Activated CD4-positive, alpha-beta T cell treated with anti-CD3 and anti-CD28 coated beads for 4 hours (primary cell): Measurements from ENCODE around the gene IP6K1.

ENCODE experiments used
- DNase-seq, 2 donors: peaks; one replicate each; pipeline ENCODE4 v3.0.0-alpha.2; 2020

IP6K1 gene

DNA sequence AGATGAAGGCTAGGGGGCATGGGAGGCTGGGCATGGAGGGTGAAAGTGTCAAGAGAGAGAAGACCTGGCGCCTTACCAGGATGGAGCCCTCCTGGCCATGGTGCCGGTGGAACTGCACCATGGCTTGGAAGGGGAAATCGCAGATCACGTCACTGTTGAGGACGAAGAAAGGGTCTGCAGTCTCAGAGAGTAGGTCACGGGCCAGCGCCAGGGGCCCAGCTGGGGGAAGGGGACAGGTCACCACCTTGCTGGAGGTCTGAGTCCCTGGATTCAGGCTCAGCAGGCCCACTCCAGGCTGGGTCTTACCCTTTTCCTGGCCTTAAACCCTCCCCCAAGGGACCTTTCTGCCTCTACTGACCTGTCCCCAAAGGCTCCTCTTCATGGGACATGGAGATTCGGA, 63.4 kb downstream of the IP6K1 start:
- DNase-seq = no peak

DNA sequence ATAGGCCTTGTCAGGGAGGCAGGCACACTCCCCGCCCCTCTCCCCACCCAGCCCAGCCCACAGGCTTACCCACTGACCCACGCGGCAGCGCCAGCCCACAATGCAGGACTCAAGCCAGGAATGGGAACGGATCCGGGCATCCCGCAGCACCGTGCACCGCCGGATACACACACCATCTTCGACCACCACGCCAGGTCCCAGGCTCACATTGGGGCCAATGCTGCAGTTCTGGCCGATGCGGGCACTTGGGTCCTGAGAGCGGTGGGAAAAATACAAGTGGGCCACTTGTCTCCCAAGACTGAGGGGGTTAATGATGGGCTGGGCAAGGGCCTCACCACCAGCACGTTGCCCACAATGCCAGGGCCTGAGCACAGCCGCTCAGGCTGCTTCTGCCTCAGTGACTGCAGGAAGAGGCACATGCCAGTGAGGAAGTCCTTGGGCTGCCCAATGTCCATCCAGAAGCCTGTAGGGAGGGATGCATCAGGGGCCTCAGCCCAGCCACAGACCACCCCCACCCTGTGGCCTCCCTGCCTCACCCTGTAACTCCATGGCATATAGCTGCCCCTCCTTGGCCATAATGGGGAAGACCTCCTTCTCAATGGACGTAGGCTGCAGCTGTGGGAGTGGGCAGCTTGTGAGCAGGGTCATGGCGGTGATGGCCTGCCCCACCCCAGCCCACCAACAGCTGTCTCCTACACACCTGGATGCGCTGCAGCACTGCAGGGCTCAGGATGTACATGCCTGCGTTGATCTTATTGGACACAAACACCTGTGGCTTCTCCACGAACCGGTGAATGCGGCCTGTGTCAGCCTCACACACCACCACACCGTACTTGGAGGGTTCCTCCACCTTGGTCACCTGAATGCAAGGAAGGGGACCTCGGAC, 64.2 kb downstream of the IP6K1 start:
- no peak for DNase-seq

DNA sequence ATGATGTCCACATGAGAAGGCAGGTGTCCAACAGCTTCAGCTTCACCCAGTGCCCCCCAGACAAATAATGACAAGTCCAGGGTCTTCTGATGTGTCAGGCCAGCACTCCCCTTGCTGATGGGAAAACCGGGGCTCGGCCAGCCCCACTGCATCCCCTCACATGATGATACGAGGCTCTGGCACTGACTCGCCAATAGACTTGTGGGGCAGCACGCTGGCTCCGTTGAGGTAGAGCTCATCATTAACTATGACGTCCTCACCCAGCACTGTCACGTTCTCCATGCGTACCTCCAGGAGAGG, 64.8 kb downstream of the IP6K1 start:
- DNase-seq = no peak

DNA sequence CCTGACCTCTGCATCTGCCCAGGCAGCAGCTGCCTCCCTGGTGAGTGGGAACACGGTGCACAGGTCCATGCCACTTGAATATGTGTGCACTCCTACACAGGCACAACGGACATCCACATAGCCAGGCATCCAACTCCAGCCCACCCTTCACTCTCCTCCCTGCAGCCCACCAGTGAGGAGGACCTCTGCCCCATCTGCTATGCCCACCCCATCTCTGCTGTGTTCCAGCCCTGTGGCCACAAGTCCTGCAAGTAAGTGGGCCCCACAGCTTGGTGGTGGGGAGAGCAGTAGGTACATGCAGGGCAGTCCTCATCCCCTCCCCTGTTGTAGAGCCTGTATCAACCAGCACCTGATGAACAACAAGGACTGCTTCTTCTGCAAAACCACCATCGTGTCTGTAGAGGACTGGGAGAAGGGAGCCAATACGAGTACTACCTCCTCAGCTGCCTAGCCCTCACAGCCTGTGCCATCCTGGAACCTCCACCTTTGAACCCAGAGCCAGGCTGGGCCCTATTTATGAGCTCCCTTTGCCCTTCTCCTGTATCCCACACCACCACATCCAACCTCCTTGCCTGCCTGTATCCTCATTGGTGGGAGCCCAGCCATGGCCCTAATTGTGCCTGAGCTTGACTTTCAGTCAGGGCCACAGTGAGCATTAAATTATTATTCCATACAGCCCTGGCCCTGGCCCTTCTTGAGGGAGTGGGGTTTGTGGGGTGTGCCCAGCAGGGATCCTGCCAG, 65.3 kb downstream of the IP6K1 start:
- no peak for DNase-seq

DNA sequence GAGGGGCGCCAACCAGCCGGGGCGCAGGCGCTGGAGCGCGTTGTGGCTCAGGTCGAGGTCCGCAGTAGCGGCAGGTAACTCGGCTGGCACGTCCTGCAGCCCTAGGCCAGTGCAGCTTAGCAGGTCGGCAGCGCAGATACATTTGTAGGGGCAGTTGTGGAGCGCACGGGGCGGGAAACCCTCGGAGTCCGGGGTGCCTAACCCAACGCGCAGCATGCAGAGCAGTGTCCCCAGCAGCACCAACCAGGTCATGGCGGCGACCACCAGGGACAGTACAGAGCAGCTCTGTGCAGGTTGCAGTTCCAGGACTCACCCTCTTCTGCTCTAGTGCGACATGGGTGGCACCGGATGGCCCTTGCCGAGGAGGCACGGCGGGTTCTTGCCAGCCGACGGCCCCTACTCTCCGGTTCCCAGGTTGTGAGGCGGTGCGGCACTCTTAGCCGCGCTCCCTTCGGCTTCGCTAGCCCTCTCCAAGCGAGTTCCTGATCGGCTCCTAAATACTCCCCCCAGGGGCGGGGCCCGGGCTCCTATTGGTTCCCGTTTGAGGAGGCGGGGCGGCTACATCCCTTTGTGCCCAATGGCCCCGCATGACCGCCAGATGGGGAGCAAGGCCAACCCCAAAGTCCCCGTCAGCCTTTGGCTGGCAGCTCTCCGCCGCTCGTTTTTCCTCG, 67.0 kb downstream of the IP6K1 start, which contains the start of gene AMIGO3:
Gene AMIGO3, minus strand, starts transcription at position 471 of the 671 bp plus-strand sequence. Its CDS starts 219 bp downstream, at position 252.
- peak; percentile 88 for DNase-seq

DNA sequence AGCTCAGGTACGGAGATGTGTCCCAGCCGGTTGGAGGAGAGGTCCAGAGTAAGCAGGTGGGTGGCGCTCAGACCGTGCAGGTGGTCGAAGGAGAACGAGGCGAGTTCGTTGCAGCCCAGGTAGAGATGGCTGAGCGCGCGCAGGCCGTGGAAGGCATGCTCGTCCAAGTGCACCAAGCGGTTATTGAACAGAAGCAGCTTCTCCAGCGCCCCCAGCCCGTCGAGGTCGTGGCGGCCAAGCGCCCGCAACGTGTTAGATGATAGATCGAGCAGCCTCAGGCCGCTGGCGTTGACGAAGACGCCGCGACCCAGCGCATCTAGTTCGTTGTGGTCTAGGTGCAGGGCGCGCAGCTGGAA, 67.5 kb downstream of the IP6K1 start:
- no peak for DNase-seq

- no peak for DNase-seq
Observed at GRCh38 chr3:49717959-49718857, 68.1 kb downstream of the IP6K1 start.

DNA sequence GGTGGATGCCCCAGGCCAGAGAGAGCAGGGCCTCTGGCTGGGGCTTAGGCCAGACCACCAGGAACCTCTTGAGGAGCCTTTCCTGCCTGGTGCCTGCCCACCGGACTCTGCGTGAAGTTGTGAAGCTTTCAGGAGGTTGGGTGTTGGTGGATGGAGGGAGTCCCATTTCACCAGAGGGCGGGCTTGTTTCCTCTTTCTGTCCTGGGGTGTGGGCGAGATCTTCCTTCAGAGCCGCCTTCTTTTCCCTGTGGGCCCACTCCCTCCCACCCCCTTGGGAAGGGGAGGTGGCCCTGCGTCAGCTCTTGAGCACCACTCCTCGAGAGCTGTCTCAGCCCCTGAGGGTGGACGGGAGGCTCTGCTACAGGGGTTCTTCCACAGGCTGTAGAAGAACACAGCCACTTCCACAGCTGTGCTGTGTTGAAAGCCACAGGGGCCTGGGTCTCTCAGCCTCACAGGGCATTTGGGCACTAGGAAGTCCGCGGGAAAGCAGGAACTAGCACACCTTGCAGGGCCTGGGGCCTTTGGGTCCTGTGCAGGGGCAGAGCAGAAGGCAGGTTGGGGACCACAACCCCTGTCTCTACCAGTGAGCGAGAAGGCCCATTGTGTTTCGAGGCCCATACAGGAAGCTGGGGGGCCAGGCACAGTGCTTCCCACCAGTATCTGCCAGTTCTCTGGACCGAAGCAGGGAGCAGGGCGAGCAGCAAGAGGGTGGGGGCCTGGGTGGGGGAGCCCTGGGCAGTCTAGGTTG, 69.0 kb downstream of the IP6K1 start:
- DNase-seq = no peak

DNA sequence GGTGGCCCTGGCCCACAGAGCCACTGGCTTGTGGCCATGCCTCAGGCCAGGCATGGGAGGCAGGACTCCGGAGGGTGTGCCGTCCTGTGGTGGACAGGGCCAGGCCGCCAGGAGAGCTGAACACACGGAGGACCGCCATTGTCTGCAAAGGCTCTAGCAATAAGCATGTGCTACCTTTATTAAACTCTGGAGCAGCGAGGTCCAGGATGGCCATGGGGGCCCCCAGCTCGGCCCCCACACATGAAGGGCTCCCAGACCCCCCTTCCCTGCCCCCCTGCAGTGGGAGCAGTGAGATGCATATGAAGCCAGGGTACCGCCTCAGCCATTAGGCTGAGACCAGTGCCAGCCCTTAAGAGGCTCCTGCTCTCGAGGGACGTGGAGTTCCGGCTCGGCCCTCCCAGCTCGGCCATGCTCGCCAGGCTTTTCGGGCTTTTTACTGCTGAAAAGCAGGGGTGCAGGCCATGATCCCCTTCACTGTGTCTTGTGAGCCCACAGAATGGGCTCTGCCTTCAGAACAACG, 69.6 kb downstream of the IP6K1 start:
- no peak for DNase-seq

DNA sequence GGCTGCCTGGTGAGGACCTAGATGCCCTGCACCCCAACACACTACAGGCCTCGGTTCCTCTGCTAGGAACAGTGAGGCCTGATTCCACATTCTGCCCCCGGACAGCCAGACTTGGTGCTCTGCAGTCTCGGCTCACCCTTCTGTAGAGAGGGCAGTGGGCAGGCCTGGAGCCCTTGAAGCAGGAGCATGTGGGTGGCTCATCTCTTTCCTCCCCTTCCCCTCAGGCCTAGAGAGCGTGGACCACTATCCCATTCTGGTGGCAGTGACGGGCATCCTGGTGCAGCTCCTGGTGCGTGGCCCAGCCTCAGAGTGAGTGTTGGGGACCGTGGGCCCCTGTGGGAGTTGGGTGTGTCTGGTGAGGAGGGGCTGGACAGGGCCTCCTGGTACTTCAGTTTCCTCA, 70.2 kb downstream of the IP6K1 start:
- DNase-seq = no peak

DNA sequence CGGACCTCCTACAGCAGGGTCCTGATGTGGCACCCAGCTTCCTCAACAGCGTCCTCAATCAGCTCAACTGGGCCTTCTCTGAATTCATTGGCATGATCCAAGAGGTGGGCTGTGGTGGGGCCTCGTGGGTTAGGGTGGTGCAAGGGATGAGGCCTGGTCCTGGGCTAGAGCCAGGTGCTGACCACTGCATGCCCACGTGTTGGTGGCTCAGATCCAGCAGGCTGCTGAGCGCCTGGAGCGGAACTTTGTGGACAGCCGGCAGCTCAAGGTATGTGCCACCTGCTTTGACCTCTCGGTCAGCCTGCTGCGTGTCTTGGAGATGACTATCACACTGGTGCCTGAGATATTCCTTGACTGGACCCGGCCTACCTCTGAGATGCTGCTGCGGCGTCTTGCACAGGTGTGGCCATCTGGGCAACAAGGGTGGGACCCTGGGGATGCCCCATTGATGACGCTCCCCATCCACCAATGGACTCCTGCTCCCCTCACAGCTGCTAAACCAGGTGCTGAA, 70.7 kb downstream of the IP6K1 start:
- no peak for DNase-seq

GRCh38 chr3:49714728-49715550, 71.4 kb downstream of the IP6K1 start:
- DNase-seq = no peak

DNA sequence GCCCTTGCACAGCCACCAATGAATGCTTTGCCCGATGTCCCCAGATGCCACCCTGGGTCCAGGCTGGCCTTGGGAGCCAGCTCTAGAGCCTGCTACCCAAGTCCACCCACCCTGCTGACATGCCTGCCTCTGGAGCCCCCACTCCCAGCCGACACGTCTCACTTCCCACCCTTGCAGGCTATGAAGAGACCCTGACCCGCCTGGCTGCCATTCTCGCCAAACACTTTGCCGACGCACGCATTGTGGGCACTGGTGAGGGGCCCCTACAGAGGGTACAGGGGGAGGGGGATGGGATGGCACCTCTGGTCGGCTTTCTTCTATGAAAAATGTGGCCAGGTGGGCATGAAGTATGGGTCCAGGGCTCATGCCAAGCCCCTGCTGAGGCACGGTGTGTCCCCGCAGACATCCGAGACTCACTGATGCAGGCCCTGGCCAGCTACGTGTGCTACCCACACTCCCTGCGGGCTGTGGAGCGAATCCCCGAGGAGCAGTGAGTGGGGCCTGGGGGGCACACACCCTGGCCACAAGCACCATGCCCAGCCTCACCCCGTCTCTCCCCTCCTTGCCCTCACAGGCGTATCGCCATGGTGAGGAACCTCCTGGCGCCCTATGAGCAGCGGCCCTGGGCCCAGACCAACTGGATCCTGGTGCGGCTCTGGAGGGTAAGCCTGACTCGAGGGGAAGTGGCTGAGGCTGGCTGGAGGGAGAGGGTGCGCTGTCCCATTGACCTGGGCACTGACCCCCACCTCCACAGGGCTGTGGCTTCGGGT, 72.8 kb downstream of the IP6K1 start:
- DNase-seq = no peak

- no peak for DNase-seq
Observed at GRCh38 chr3:49712631-49713317, 73.6 kb downstream of the IP6K1 start.

GRCh38 chr3:49712166-49712565, 74.2 kb downstream of the IP6K1 start:
- no peak for DNase-seq

GRCh38 chr3:49711489-49711888, 74.9 kb downstream of the IP6K1 start:
- no peak for DNase-seq

GRCh38 chr3:49709852-49710251, 76.5 kb downstream of the IP6K1 start:
- DNase-seq = no peak

GRCh38 chr3:49707113-49707480, 79.2 kb downstream of the IP6K1 start:
- no peak for DNase-seq

- no peak for DNase-seq
Observed at GRCh38 chr3:49706456-49707112, 79.8 kb downstream of the IP6K1 start.
